Stimulated activated CD4-positive, alpha-beta T cell treated with anti-CD3 and anti-CD28 coated beads, Interleukin-1b, Interleukin-23, amount 100 ng/mL, for 4 hours (primary cell): ENCODE results near the gene RTN4.

Experiments used
- DNase-seq, 2 donors: peaks; one replicate each; pipeline ENCODE4 v3.0.0-alpha.2; 2020; ENCODE audit warnings: low read depth in 2 of 2

RTN4 gene

DNA sequence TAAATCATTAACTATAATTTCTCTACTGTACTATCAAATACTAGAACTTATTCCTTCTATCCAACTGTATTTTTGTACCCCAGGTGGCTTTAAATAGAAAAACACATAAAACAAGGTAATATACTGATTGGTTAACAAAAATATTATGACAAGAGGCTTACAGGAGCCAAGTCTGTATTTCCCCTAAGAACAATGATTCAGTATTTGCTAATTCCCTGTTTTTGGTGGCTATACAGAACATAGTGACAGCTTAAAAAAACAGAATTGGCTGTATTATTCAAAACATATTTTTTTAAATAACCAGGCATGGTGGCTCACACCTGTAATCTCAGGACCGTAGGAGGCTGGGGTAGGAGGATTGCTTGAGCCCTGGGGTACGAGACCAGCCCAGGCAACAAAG is 16.3 kb downstream of the RTN4 start:
- no peak for DNase-seq

DNA sequence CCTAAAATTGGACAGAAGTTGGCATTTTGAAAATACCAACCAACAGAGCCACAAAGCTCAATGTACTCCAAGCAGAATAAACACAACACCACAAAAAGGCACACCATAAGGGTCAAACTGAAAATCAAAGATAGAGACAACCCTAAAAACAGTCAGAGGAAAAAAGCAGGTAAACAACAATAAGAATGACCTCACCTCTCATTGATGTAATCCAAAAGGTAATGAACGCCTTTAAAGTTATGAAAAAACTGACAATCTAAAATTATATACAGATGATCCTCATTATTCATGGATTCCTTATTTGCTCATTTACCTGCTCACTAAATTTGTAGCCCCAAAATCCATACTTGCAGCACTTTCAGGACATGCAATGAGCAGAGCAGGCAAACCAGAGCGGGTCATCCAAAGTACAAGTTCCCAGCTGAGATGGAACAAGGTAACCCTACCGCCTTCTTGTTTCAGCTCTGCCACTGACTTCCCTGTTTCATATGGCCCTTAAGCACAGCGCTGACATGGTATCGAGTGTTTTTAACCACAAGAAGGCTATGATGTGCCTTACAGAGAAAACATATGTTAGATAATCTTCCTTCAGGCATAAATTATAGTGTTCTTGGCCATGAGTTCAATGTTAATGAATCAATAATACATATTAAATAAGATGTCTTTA is 17.0 kb downstream of the RTN4 start:
- no peak for DNase-seq

DNA sequence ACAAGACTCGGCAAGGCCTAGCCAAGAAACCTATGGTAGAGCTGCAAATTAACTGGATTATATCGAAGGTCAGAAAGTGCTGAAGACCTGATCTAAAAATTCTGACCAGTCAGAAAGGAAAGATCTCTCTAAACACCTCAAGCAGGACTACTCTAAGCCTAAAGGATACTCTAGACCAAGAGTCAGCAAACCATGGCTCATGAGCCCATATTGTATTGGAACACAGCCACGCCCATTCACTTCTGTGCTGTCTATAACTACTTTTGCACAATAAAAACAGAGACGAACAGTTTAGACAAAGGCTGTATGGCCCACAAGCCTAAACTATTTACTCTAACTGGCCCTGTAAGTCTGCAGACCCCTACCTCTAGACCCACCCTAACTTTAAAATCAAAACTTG is 18.7 kb downstream of the RTN4 start:
- DNase-seq, result no peak

DNA sequence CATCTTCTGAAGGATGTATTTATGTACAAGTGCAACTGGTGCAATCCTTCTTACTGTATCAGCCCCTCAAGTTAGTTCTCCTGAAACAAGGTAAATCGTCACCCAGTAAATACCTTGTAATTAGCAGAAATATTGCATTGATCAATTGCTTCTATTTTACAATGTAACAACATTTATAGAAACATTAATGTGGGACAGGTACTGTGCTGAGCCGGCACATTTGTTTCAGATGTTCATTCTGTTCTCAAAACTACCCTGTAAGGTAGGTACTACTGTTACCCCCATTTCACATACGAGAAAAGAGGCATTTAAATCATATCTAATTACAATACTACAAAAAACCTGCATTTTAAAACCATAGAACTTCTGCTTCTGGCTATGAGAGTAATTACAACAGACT is 19.5 kb downstream of the RTN4 start:
- no peak for DNase-seq

DNA sequence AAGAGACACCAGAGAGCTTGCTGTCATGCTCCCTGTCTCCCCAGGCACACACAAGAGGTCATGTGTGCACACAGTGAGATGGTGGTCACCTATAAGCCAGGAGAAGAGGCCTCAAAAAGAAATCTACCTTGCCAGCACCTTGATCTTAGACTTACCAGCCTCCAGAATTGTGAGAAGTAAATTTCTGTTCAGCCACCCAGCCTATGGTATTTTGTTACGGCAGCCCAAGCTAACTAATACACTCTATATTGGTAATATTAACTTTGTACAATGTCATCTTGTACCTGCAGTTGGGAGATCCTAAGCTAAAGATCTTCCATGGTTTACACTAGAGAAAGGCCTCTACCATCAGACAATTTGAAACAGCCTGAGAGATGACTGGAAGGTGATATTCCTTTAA is 21.2 kb downstream of the RTN4 start:
- no peak for DNase-seq

DNA sequence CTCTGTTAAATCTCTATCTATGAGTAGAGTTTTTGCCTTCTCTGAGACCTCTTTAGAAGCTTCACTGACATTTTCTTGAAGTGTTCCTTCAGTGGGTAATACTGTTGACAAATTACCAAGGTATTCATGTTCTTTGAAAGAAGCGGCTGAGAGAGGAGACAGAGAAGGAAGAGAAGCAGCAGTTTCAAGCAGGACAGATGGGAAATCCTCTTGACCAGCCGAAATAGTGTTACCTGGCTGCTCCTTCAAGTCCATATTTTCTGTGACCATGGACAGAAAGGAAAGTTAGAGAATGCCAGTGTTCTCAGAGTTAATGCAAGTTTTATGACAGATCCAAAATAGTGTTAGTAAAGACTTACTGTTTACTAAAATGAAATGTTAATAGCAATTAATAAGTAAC is 23.0 kb downstream of the RTN4 start:
- DNase-seq, result no peak

DNA sequence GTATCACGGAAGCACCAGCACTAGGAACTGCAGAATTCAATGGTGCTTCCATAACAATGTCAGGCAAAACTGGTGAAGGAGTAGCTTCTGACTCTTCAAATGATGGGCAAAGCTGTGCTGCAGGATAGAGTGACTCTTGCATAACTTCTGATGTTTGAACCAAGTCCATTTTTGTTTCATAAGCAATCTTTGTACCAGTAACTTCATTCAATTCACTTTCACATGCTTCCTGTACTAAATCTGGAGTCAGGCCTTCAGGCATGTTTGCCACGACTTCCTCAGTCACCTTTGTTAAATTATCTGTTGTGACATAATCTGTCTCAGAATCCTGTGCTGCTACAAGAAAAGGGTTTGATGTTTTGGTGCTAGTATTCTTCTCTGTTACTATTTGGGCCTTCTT is 24.0 kb downstream of the RTN4 start:
- no peak for DNase-seq

DNA sequence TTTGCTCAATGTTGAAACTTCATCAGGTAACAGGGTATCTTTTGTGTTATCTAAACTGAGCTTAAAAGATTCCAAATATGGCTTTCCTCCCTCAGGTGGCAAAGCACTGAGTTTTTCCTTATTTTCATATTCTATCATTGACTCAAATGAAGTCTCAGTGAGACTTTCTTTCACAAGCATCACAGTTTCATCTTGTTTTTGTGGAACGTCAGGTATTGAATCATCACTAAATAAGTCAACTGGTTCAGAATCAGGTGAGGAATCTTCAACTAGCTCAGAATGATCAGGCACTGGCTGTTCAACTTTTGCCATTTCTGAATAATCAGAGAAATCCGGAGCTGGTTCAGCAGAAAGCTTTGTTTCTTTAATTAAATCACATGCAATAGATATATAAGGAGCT is 24.6 kb downstream of the RTN4 start:
- DNase-seq, result no peak

DNA sequence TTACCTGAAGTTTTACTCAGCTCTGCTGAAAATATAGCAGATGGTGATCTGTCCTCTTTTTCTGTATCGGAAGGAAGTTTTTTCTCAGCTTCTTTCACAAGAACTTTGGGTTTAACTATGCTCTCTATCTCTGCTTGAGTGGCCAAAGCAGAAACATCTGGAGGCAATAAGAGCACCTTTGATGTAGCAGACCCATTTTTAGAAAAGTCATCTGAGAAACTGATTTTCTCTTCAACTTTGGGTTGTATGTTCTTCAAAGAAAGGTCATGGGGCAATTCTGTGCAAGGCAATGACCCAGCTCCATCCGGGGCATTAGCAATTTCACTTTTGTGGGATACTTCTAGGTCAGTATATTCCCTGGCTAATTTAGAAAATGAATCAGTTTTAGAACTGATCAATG is 25.2 kb downstream of the RTN4 start:
- no peak for DNase-seq

DNA sequence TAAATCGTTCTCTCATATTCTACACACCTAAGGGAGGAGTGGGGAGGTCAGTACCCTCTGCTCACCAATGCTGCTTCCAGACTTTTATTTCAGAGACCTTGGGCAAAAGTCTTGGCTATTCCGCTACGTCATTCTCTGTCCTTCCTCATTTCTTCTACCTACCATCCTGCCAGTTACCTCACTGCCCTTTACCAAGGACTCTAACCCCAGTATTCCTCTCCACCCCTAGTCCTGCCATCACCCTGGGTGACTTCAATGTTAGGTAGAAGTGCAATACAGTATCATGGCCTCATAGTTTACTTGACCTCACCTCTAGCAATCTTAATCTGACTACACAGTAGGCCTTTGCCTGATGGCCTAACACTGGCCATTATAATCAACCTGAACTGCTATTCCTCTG is 27.8 kb downstream of the RTN4 start:
- no peak for DNase-seq

DNA sequence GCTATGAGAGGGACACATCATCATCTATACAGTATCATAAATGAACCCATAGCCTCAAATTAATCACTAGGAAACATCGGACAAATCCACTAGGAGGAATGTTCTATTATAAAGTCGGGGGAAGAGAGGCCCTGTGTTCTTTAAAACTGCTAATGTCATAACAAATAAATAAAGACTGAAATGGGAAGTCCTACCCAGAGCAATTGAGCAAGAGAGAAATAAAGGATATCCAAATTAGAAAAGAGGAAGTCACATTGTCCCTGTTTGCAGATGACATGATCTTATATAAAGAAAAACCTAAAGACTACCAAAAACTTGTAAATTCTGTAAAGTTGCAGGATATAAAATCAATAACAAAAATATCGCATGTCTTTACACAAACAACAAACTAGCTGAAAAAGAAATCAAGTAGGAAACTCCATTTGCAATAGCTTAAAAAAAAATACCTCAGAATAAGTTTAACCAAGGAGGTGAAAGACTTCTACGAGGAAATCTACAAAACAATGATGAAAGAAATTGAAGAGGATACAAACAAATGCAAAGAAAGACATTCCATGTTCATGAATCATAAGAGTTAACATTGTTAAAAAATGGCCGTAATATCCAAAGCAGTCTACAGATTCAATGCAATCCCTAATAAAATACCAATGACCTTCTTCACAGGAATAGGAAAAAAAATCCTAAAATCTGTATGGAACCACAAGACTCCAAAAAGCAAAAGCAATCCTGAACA is 30.6 kb downstream of the RTN4 start:
- no peak for DNase-seq

DNA sequence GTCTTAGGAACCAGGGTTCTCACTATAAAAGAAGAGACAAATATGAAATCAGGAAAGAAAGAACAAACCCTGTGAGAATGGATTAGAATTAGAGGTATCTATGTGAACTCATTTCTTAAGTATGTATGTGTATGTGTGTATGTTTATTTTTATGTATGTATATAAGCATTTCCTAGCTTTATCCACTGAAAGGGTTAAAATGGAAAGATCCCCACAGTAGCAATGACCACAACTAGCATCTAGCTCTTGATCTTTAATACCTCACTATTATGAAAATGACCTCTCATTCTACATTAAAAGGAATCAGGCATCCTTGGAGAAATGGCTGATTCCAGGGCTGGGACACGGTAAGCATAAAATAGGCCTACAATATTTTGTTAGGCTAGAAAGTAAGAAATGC is 31.6 kb downstream of the RTN4 start:
- DNase-seq, result no peak

DNA sequence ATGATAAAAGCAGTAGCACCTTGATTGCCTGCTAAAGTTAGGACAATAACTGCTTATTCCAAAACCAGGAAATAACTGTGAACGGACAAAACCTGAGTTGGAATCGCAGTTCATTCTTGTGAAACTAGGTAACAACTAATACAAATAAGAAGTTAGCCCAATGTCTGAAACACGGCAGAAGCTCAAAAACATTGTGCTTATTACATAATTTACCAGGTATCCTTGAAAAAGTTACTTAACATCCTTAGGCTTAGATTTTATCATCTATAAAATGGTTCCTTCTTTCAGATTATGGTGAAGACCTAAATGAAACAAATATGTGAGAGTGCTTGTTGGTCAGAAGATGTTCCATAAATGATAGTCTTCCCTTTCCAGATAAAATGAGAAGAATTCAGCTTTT is 32.4 kb downstream of the RTN4 start:
- no peak for DNase-seq

DNA sequence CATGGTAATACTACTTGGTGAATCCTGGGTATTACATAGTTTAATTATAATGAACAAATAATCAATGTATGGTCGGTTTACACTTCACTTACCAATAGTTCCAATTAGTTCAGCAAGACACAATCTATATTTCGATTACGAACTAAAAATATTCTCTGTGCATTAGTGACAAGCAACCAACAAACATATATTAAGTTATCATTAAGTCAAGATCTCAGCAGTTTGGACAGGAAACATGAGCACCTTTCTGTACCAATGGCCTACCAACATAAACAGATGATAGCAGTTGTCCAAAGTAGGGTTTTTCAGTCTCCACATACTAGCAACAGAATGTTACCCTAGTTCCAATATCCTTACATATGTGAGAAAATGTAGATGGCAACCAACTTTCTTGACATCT is 32.8 kb downstream of the RTN4 start:
- DNase-seq, result no peak

DNA sequence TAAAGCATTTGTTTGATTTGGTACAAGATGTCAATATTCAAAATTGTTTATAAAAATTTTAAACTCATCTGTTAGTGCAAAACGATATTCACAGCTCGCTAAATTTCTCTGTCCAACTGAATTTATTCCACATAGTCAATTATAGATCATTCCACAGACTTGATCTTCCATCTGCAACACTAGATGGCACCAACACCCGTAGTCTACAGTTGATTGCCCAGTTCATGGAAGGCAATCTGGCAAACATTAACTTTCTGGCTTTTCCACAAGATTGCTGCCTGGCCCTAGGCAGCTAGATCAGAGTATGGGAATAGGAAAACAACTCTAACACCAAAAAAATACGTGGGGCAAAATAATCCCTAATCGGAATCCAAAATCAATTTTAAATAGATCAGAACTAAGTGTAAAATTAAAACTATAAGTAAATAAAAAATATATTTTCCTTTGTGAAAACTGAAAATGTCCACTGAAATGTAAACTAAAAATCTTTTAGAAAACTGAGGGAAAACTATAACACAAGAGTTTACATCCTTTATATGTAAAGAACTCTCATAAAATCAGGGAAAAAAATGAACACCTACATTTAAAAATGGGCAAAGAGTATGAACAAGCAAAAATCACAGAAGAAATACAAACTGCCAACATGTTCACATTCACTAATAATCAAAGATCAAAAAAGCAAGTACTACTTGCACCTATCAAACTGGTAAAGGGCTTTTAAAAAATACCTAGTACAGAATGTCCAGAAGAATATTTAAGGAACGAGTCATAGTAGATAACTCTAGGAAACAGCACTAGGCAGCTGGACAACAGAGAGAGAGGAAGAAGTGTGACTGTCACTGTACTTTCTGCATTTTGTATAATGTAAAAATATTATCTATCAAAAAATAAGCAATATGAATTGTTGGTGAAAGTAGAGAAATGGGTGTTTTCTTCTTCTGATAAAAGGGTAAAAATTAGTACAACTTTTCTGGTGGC is 35.0 kb downstream of the RTN4 start:
- DNase-seq, result peak in 1 of 2 donors; percentile 33

DNA sequence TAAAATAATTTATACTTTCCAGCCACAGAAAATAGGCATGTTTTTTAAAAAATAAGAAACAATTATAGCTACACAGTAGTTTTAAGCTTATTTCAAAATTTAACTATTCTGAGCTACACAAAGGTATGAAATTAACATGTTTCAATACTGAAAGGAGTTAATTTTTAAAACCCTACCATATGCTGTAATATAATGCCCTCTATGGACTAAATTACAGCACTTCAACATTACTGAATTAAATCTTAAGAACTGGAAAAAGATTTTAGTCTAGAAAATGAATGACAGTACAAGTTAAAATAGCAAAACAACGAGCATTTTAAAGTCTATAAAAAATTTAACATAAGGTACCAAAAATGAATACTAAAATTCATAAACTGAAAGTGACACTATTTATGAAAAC is 36.3 kb downstream of the RTN4 start:
- no peak for DNase-seq

DNA sequence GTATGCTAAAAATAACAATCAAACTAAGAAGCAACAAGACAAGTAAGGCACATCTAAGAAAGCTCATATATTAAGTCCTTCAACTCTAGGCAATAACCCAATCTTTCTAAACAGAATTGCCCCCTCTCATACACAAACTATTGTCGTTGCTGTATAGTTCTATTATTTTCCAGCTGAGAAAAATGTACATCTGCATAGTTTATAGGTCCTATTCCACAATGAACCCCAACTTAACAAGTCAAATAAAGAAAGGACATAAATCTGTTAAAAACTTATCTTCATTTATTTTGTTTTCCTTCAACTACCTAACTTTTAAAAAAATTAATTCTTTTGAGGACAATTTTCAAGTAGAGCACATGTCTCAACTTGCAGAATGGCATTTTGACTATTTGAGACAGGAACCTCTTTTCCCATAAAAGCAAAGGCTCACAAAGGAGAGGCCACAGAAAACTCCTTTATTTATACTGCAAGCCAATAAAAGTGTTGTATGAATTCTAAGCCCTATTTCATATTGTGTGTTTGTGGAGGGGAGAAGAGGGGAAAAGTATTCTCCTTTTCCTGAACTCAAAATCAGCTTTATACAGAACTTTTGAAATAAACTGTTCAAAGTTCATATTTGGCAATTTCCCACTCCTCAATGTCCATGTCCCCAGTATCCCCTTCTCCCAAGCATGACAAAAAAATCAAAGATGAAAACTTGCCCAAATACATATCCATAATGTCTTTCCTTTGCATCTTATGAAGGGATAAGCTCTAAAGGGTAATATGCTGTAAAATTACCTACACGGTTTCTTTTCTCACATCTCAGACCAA is 37.4 kb downstream of the RTN4 start:
- DNase-seq, result no peak

DNA sequence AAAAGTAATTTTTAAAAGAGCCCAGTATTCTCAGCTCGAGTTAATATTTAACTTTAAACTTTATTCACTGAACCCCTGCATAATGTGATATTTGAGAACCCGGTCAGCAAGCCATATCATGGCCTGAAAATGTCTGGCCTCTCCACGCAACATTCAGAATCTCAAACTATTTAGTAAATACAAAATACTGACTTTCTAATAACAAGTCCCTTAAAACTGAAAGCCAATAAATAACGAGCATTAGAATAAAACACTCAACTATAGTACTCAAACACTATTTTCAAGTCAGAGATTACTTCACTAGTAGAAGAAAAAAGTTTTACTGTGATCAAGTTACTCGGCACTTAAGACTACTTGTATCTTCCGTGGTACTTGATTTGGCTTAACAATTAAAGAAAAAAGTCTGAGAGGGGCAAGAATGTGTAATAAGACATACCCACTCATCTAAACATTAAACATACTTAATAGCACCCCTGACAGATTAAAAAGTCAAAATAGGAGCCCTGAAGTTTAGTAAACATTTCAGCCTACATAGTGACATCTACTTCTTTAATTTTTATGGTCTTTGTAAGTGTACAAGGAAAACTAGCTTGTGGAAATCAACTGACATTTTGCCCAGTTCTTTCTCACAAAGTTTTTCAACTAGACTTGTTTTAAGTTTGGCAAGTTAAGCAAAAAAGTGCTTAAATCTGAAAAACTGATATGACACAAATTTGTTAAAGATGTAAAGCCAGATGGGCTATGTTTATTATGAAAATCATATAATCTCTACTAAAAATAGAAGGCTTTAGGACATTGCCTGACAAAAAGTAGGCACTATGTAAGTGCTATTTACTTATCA is 38.2 kb downstream of the RTN4 start:
- no peak for DNase-seq

DNA sequence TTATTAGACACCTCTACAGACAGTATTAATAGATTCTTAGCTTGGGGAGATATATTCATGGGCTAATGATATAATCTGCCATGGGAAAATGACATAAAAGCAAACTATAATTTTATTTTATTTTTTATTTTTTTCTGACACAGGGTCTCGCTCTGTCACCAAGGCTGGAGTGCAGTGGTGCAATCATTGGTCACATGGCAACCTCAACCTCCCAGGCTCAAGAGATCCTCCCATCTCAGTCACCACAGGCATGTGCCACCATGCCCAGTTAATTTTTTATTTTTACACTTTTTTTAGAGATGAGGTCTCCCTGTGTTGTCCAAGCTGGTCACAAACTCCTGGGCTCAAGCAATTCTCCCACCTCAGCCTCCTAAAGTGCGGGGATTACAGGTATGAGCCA is 39.3 kb downstream of the RTN4 start:
- DNase-seq, result no peak

DNA sequence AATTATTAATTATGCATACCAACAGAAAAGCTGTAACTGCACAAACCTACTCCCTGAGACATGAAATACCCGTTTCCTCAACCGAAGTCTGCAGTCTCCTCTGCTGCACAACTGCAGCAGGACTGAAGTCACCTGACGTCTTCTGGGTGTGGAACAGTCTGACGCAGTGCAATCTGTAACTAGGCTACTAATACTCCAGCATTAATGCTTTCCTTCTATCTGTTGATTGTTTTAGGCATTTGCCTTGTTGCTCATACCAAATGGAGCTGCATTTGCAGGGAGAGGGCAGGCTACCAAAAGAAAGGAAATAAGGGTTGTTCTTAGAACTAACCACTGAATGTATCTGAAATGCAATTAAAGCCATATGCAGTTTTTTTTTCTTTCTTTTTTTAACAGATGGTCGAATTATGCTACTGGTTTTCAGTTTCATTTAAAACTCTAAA is 40.1 kb downstream of the RTN4 start:
- DNase-seq, result peak in 1 of 2 donors; percentile 12
